ENCODE measurements around the gene PTPRK. TPM values are rescaled to one million over a fixed set of nuclear protein-coding genes. Genes with fewer than 3 reads are reported as not detected.

The PTPRK gene
- total and polyA plus RNA-seq, 4 donors = 12.1 to 61.2 (median 29.1) TPM

DNA sequence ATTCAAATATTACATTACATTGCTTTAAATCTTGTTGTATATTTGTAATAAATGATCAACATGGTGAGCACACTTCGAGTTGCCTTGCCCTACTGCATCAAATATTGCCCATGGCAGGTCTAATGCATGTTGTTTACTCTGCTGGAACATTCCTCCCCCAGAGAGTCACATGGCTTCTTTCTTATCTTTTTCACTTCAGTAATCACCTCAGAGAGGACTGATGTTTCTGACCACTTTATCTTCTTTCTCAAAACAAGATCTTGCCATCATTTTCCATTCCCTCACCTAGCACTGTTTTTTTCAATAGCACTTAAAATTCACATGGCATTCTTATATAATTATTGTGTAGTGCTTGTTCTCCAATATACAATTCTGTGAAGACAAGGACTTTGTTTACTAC, 376.1 kb downstream of the PTPRK start:
- no peak overlapping the region for H3K4me3 ChIP-seq (ENCODE audit: low read depth in 1 of 3, low read length in 3 of 3)
- H3K27ac ChIP-seq (ENCODE audit: low read depth in 1 of 2, low read length in 2 of 2) = no peak overlapping the region
- 29% methylated on average over 1 of the region's 1 CpG for WGBS
- no peaks in the 10 kb centered on the region for H3K9me3 ChIP-seq (ENCODE audit: control insufficient read depth in 4 of 4, low read length in 3 of 4)
- DNase-seq (ENCODE audit: low spot score) = no peak
- no peak overlapping the region for H3K9ac ChIP-seq (ENCODE audit: low read depth in 1 of 2, low read length in 2 of 2)
- TF ChIP-seq, protein P1, sequence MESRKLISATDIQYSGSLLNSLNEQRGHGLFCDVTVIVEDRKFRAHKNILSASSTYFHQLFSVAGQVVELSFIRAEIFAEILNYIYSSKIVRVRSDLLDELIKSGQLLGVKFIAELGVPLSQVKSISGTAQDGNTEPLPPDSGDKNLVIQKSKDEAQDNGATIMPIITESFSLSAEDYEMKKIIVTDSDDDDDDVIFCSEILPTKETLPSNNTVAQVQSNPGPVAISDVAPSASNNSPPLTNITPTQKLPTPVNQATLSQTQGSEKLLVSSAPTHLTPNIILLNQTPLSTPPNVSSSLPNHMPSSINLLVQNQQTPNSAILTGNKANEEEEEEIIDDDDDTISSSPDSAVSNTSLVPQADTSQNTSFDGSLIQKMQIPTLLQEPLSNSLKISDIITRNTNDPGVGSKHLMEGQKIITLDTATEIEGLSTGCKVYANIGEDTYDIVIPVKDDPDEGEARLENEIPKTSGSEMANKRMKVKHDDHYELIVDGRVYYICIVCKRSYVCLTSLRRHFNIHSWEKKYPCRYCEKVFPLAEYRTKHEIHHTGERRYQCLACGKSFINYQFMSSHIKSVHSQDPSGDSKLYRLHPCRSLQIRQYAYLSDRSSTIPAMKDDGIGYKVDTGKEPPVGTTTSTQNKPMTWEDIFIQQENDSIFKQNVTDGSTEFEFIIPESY (IDR thresholded peaks at IDR 0.05) = no peak
- TF ChIP-seq FOXA2 (IDR thresholded peaks at IDR 0.05) = peak; percentile 35
- H3K4me1 ChIP-seq (ENCODE audit: control insufficient read depth in 4 of 4, insufficient read depth in 4 of 4, low read length in 3 of 4) = no peaks in the 10 kb centered on the region
- H3K27me3 ChIP-seq (ENCODE audit: control insufficient read depth in 4 of 4, insufficient read depth in 4 of 4, low read length in 3 of 4) = no peaks in the 10 kb centered on the region
- no peaks in the 10 kb centered on the region for H3K36me3 ChIP-seq (ENCODE audit: control insufficient read depth in 4 of 4, insufficient read depth in 3 of 4, low read depth in 1 of 4, low read length in 3 of 4)

DNA sequence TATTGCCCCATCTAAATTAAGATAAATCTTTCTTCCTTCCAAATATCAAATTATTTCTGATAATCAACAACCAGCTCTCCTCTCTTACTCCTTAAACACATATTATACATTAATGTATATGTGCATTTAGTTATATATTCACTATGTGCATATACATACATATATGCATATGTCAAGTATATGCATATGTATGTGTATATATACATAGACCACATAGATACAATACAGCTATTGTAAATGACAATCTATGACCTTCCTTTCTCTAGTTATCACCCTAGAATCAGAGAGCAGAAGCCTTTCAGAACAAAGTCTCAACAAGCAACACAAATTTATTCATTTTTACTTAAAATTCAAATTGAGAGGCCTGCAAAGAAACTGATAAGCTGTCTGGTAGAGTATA, 378.5 kb downstream of the PTPRK start:
- TF ChIP-seq TAF1 (conservative IDR thresholded peaks at IDR 0.05) = no peak

DNA sequence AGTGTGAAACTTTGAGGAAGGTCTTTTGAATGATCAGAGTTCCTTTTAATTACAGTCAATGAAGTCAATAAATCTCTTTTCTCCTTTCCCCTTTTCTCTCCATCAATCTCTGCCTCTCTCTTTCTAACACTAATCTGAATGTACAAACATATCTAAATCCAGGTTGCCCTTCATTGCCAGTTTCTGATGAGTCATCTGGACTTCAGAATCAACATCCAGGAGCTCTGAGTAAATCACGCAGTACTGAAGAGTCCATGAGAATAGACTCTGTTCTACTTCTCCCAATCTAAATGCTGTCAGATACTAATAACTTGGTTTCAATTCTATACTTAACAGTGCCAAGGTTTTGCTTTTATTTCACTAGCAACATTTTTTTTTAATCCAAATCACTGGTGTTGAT, 380.9 kb downstream of the PTPRK start:
- no peaks in the 10 kb centered on the region for H3K36me3 ChIP-seq (ENCODE audit: control insufficient read depth in 4 of 4, insufficient read depth in 3 of 4, low read depth in 1 of 4, low read length in 3 of 4)
- no peaks in the 10 kb centered on the region for H3K4me1 ChIP-seq (ENCODE audit: control insufficient read depth in 4 of 4, insufficient read depth in 4 of 4, low read length in 3 of 4)
- DNase-seq (ENCODE audit: low spot score) = no peak
- no peak overlapping the region for H3K9ac ChIP-seq (ENCODE audit: low read depth in 1 of 2, low read length in 2 of 2)
- H3K27ac ChIP-seq (ENCODE audit: low read depth in 1 of 2, low read length in 2 of 2) = no peak overlapping the region
- no peaks in the 10 kb centered on the region for H3K27me3 ChIP-seq (ENCODE audit: control insufficient read depth in 4 of 4, insufficient read depth in 4 of 4, low read length in 3 of 4)
- H3K9me3 ChIP-seq (ENCODE audit: control insufficient read depth in 4 of 4, low read length in 3 of 4) = no peaks in the 10 kb centered on the region
- TF ChIP-seq YY1 (IDR thresholded peaks at IDR 0.05) = peak; percentile 52
- no peak for TF ChIP-seq EGR1 (IDR thresholded peaks at IDR 0.05; ENCODE audit: low read depth in 2 of 2)
- no peak for TF ChIP-seq GABPA (IDR thresholded peaks at IDR 0.05 in 1 of 2, conservative IDR thresholded peaks at IDR 0.05 in 1 of 2)
- TF ChIP-seq, protein P2, sequence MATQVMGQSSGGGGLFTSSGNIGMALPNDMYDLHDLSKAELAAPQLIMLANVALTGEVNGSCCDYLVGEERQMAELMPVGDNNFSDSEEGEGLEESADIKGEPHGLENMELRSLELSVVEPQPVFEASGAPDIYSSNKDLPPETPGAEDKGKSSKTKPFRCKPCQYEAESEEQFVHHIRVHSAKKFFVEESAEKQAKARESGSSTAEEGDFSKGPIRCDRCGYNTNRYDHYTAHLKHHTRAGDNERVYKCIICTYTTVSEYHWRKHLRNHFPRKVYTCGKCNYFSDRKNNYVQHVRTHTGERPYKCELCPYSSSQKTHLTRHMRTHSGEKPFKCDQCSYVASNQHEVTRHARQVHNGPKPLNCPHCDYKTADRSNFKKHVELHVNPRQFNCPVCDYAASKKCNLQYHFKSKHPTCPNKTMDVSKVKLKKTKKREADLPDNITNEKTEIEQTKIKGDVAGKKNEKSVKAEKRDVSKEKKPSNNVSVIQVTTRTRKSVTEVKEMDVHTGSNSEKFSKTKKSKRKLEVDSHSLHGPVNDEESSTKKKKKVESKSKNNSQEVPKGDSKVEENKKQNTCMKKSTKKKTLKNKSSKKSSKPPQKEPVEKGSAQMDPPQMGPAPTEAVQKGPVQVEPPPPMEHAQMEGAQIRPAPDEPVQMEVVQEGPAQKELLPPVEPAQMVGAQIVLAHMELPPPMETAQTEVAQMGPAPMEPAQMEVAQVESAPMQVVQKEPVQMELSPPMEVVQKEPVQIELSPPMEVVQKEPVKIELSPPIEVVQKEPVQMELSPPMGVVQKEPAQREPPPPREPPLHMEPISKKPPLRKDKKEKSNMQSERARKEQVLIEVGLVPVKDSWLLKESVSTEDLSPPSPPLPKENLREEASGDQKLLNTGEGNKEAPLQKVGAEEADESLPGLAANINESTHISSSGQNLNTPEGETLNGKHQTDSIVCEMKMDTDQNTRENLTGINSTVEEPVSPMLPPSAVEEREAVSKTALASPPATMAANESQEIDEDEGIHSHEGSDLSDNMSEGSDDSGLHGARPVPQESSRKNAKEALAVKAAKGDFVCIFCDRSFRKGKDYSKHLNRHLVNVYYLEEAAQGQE (IDR thresholded peaks at IDR 0.05) = no peak
- peak; percentile 8 to 46 for TF ChIP-seq RXRA (IDR thresholded peaks at IDR 0.05)
- TF ChIP-seq, protein P1 (IDR thresholded peaks at IDR 0.05) = peak; percentile 50
- TF ChIP-seq JUND (IDR thresholded peaks at IDR 0.05) = peak; percentile 96 to 99
- peak; percentile 77 for TF ChIP-seq FOXA2 (IDR thresholded peaks at IDR 0.05)
- TF ChIP-seq RAD21 (IDR thresholded peaks at IDR 0.05) = peak; percentile 23 to 46
- TF ChIP-seq HNF4G (IDR thresholded peaks at IDR 0.05) = peak; percentile 38
- TF ChIP-seq SP1 (IDR thresholded peaks at IDR 0.05) = no peak
- TF ChIP-seq HNF4A (conservative IDR thresholded peaks at IDR 0.05) = peak; percentile 83 to 93
- TF ChIP-seq, protein P3, sequence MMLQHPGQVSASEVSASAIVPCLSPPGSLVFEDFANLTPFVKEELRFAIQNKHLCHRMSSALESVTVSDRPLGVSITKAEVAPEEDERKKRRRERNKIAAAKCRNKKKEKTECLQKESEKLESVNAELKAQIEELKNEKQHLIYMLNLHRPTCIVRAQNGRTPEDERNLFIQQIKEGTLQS (IDR thresholded peaks at IDR 0.05) = peak; percentile 92
- TF ChIP-seq, protein P4, sequence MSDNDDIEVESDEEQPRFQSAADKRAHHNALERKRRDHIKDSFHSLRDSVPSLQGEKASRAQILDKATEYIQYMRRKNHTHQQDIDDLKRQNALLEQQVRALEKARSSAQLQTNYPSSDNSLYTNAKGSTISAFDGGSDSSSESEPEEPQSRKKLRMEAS (IDR thresholded peaks at IDR 0.05) = no peak
- 34% methylated on average over 1 of the region's 1 CpG for WGBS
- no peak overlapping the region for H3K4me3 ChIP-seq (ENCODE audit: low read depth in 1 of 3, low read length in 3 of 3)

More for the DNA sequence above, 378.5 kb downstream of the PTPRK start:
- DNase-seq (ENCODE audit: low spot score) = no peak
- H3K4me1 ChIP-seq (ENCODE audit: control insufficient read depth in 4 of 4, insufficient read depth in 4 of 4, low read length in 3 of 4) = no peaks in the 10 kb centered on the region
- H3K4me3 ChIP-seq (ENCODE audit: low read depth in 1 of 3, low read length in 3 of 3) = no peak overlapping the region
- H3K36me3 ChIP-seq (ENCODE audit: control insufficient read depth in 4 of 4, insufficient read depth in 3 of 4, low read depth in 1 of 4, low read length in 3 of 4) = no peaks in the 10 kb centered on the region
- no peaks in the 10 kb centered on the region for H3K9me3 ChIP-seq (ENCODE audit: control insufficient read depth in 4 of 4, low read length in 3 of 4)
- H3K27ac ChIP-seq (ENCODE audit: low read depth in 1 of 2, low read length in 2 of 2) = no peak overlapping the region
- no peaks in the 10 kb centered on the region for H3K27me3 ChIP-seq (ENCODE audit: control insufficient read depth in 4 of 4, insufficient read depth in 4 of 4, low read length in 3 of 4)
- H3K9ac ChIP-seq (ENCODE audit: low read depth in 1 of 2, low read length in 2 of 2) = no peak overlapping the region

Measured in liver (tissue), 9 donors.